HL-60 (cell line): Measurements from ENCODE around the gene COQ3.

Experiments
- CTCF ChIP-seq: IDR thresholded peaks from one replicate; pipeline ENCODE4 v1.5.1; 2011; ENCODE audit warnings: low read length, control low read depth, inconsistent platforms; ENCODE audit not compliant: insufficient read depth
- SPI1 ChIP-seq: IDR thresholded peaks from 2 replicates; pipeline ENCODE4 v1.6.1; 2012; ENCODE audit warnings: low read depth, mild to moderate bottlenecking, borderline replicate concordance

- TF ChIP-seq CTCF (no peak), SPI1 (no peak)
These were observed 37.4 kb downstream of the COQ3 start for GRCh38 chr6:99356641-99357040.
